SKM-1 treated with dmso at 0.1 percent for 144 hours (cell line): ENCODE data around the gene IMMP2L.

ENCODE experiments used
- DNase-seq: peaks from one replicate; lab custom pipeline; 2025; ENCODE audit not compliant: unreplicated experiment; lab: John Stamatoyannopoulos, UW

Gene IMMP2L

GRCh38 chr7:111051832-111052231 lies 510.5 kb downstream of the IMMP2L start:
- no peak for DNase-seq

- no peak for DNase-seq
Measured at GRCh38 chr7:111050875-111051416, 511.3 kb downstream of the IMMP2L start.

GRCh38 chr7:111049971-111050680 lies 512.2 kb downstream of the IMMP2L start:
- DNase-seq = no peak

- DNase-seq = no peak
Measured at GRCh38 chr7:111047595-111047994, 514.7 kb downstream of the IMMP2L start.

- no peak for DNase-seq
Measured at GRCh38 chr7:111045449-111045848, 516.8 kb downstream of the IMMP2L start.

- no peak for DNase-seq
Measured at GRCh38 chr7:111043561-111043960, 518.7 kb downstream of the IMMP2L start.

- DNase-seq = no peak
Measured at GRCh38 chr7:111042842-111043241, 519.5 kb downstream of the IMMP2L start.

- no peak for DNase-seq
Measured at GRCh38 chr7:111041577-111041976, 520.7 kb downstream of the IMMP2L start.

GRCh38 chr7:111038185-111038584 lies 524.1 kb downstream of the IMMP2L start:
- no peak for DNase-seq

- DNase-seq = no peak
Measured at GRCh38 chr7:111031916-111032315, 530.4 kb downstream of the IMMP2L start.

- no peak for DNase-seq
Measured at GRCh38 chr7:111030336-111030735, 532.0 kb downstream of the IMMP2L start.

GRCh38 chr7:111029574-111030251 lies 532.6 kb downstream of the IMMP2L start:
- peak; percentile 25 for DNase-seq

GRCh38 chr7:111029141-111029572 lies 533.1 kb downstream of the IMMP2L start:
- no peak for DNase-seq

- no peak for DNase-seq
Measured at GRCh38 chr7:111027396-111027795, 534.9 kb downstream of the IMMP2L start.

GRCh38 chr7:111026806-111027205 lies 535.5 kb downstream of the IMMP2L start:
- no peak for DNase-seq

- DNase-seq = no peak
Measured at GRCh38 chr7:111026343-111026742, 535.9 kb downstream of the IMMP2L start.

GRCh38 chr7:111025006-111025405 lies 537.3 kb downstream of the IMMP2L start:
- no peak for DNase-seq

GRCh38 chr7:111018960-111019736 lies 543.1 kb downstream of the IMMP2L start:
- no peak for DNase-seq

GRCh38 chr7:111018447-111018846 lies 543.8 kb downstream of the IMMP2L start:
- no peak for DNase-seq

- DNase-seq = no peak
Measured at GRCh38 chr7:111014079-111014478, 548.2 kb downstream of the IMMP2L start.
